ENCODE results near the gene FEV.
"Not testable (repeated sequence)": the region's sequence is repeated elsewhere in the genome, so short reads cannot be mapped to it uniquely, and the experiment has no call there.

The FEV gene

DNA sequence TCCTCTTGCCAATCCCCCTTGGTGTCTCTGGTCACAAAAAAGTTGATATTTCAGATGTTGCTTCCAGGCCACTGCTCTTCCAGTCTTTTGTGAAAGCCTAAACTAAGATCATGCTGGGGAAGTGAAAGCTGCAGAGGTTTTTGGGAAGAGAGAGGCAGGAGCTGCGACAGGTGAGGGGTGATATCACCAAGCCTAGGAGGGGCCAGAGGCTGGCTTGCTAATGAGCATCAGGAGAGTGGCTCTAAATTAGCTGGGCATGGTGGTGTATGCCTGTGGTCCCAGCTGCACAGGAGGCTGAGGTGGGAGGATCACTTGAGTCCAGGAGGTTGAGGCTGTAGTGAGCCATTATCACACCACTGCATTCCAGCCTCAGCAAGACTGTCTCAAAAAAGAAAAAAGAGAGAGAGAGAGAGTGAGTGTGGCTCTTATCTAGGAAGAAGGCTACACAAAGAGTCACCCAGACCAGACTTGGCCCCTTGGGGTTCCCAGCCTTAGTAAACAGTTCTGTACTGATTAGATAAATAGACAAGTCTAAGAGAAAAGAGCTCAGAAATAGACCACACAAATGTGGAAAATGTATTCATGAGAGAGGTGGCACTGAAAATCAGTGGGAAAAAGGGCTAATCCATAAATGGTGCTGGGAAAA lies 40.1 kb downstream of the FEV start:
- DNase-seq (ENCODE audit: low read depth, low spot score): no peak

DNA sequence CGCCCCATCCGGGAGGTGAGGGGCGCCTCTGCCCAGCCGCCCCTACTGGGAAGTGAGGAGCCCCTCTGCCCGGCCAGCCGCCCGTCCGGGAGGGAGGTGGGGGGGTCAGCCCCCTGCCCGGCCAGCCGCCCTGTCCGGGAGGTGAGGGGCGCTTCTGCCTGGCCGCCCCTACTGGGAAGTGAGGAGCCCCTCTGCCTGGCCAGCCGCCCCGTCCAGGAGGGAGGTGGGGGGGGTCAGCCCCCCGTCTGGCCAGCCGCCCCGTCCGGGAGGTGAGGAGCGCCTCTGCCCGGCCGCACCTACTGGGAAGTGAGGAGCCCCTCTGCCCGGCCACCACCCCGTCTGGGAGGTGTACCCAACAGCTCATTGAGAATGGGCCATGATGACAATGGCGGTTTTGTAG lies 53.2 kb downstream of the FEV start:
- not testable (repeated sequence) for DNase-seq (ENCODE audit: low read depth, low spot score)

All from ELF-1 (cell line).